AG04449 (cell line): Measurements from ENCODE around the gene MCRS1.

Experiments
- CTCF ChIA-PET: fragments of 350-600 bp; formaldehyde crosslinking; extraction: SDS; loops from one replicate; lab custom pipeline; 2021; ENCODE audit warnings: antibody characterized with exemption; lab: Yijun Ruan, JAX
- POLR2A ChIA-PET: fragments of 400-600, 350-600 bp; formaldehyde crosslinking; extraction: SDS; loops from one replicate; lab custom pipeline; 2020; ENCODE audit warnings: antibody characterized with exemption, inconsistent platforms; lab: Yijun Ruan, JAX
- DNase-seq: peaks from one replicate; pipeline ENCODE4 v3.0.0-alpha.2; 2010; ENCODE audit warnings: low read depth, low spot score
- H3K4me3 ChIP-seq: 2 replicates; pipeline ENCODE4 v1.5.1; 2011; ENCODE audit warnings: low read depth, mild to moderate bottlenecking, control low read depth, low read length
- CTCF ChIP-seq: IDR thresholded peaks from one replicate; pipeline ENCODE4 v1.5.1; 2011; ENCODE audit warnings: mild to moderate bottlenecking, moderate library complexity, low read length, control low read depth, inconsistent platforms; ENCODE audit not compliant: insufficient read depth; ENCODE audit errors: missing control alignments

MCRS1 gene

GRCh38 chr12:49588721-49589516 is 21.0 kb upstream of the MCRS1 start:
- ChIA-PET POLR2A (no interaction called here), CTCF (interaction anchor here (1.0 to 2.6 kb wide), 6 partner anchors 8 to 257 kb away, joined by 3 to 23 read pairs (median 3); no protein-coding TSS in a partner anchor)
- H3K4me3 ChIP-seq = no peak overlapping the region
- TF ChIP-seq CTCF = no peak
- no peak for DNase-seq

DNA sequence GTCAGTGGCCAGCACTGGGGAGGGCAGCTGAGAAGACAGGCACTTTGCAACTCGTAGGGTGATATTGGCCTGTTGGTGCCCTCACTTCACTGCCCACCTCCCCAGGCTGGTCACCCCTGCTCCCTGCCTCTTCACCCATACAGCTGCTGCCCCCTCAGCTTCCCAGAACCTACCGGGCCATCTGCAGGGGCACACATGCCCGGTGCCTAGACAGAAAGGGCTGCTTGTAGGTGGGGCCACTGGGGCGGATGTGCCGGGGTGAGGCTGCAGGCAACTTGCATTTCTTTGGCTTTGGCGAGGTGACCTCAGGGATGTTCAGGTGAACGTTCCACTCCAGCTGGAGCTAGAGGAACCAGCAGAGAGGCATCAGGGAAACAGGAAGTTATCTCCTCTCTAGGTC is 20.3 kb upstream of the MCRS1 start:
- DNase-seq = no peak
- ChIA-PET CTCF (interaction anchor here (1.5 to 2.6 kb wide), 3 partner anchors 7 to 256 kb away, joined by 3 to 23 read pairs (median 8); no protein-coding TSS in a partner anchor), POLR2A (interaction anchor here (0.5 kb wide), 1 partner anchor 182 kb away, joined by 3 read pairs; no protein-coding TSS in a partner anchor)
- no peak overlapping the region for H3K4me3 ChIP-seq
- TF ChIP-seq CTCF = no peak

- no peak for DNase-seq
- H3K4me3 ChIP-seq = no peak overlapping the region
- TF ChIP-seq CTCF = no peak
- ChIA-PET POLR2A (interaction anchor here (0.5 kb wide), 1 partner anchor 181 kb away, joined by 3 read pairs; no protein-coding TSS in a partner anchor), CTCF (interaction anchor here (0.9 to 2.1 kb wide), 3 partner anchors 229 to 255 kb away, joined by 3 to 8 read pairs (median 3); no protein-coding TSS in a partner anchor)
Measured at GRCh38 chr12:49587174-49587908, 19.4 kb upstream of the MCRS1 start.

GRCh38 chr12:49585477-49586459 is 17.8 kb upstream of the MCRS1 start:
- CTCF ChIA-PET = interaction anchor here (1.4 to 12.1 kb wide), 3 partner anchors 226 to 254 kb away, joined by 3 to 176 read pairs (median 161); no protein-coding TSS in a partner anchor
- POLR2A ChIA-PET = no interaction called here

GRCh38 chr12:49584591-49584990 is 16.6 kb upstream of the MCRS1 start:
- no peak for TF ChIP-seq CTCF
- H3K4me3 ChIP-seq = no peak overlapping the region
- ChIA-PET POLR2A (no interaction called here), CTCF (interaction anchor here (0.6 to 12.1 kb wide), 4 partner anchors 206 to 296 kb away, joined by 3 to 176 read pairs (median 86); no protein-coding TSS in a partner anchor)
- no peak for DNase-seq

More at GRCh38 chr12:49585477-49586459, 17.8 kb upstream of the MCRS1 start:
- DNase-seq = no peak
- no peak overlapping the region for H3K4me3 ChIP-seq
- no peak for TF ChIP-seq CTCF
